ACHN (cell line): ENCODE measurements around the gene SLC26A2.

ENCODE experiments used
- DNase-seq: peaks from one replicate; pipeline ENCODE4 v3.0.0-alpha.2; 2015
- in situ Hi-C: cut with HindIII; loops from 2 replicates; pipeline ENCODE4 v1.10.0; 2017; ENCODE audit warnings: low sequenced_read_pairs, low pct_ligation_motif_present, low pct_unique_long_range_greater_than_20kb

SLC26A2 gene

DNA sequence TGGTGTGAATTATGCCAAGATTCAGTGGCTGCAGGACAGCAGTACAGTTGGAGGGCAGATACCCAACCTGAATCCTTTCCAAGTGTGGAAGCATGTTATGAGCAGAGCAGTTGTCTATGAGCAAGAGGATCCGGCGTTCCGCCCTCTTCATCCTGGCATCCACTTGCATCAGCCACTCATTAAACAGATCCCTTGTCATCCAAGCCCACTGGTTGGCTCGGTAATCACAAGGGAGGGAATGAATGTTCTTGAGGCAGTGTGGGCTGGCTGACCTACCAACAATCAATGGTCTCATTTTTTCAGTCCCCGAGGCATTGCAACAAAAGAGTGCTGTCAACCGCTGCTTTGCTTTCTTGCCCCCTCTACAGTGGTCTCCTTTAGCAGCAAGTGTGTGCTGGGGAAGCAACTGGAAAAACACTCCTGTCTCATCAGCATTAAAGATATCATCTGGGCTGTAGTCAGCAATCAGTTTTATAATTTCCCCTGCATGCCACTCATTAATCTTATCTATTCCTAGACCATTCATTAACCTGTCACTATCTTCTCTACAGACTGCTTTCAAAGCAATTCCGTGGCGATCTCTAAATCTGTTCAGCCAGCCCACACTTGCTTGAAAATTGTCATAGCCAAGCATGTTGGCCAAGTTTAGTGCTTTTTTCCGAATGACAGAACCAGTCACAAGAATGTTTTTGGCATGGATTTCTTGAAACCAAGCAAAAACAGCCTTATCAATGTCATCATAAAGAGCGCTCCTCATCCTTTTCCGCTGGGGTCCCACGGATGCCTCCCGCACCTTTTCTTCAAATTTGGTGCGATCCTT lies 35.0 kb downstream of the SLC26A2 start:
- no peak for DNase-seq
- in situ Hi-C loops = loop anchor here (25.0 kb wide), 1 partner anchor 158 kb away; no protein-coding TSS in a partner anchor

DNA sequence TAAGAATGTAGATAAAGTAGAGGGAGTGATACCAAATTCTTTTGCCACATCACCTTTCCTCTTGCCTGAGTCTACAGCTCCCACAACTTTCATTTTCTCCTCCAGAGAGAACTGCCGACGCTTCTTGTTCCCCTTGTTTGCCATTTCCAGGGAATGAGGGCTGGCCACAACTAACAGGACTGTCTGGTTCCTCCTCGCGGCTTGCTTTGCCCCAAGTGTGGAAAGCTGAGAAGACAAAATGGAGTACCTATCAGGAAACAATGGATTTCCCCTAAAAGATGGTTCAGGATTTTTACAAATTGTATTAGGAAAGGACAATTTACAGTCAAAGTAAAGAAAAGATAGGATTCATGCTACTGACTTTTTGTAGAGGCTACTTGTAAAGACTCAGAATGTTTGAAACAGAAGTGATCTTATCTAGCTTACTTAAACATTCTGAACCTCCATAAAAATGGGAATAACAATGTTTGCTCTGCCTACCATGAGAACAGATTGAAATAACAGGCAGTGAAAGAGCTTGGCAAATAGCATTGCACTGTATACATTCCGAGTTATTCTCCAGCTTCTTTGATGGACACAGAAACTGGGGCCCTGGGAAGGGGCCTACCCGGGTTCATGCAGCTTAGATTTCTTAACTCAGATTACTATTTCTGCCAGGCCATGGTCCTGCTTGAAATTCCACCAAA lies 35.8 kb downstream of the SLC26A2 start:
- DNase-seq = no peak
- in situ Hi-C loops = loop anchor here (25.0 kb wide), 1 partner anchor 159 kb away; no protein-coding TSS in a partner anchor

DNA sequence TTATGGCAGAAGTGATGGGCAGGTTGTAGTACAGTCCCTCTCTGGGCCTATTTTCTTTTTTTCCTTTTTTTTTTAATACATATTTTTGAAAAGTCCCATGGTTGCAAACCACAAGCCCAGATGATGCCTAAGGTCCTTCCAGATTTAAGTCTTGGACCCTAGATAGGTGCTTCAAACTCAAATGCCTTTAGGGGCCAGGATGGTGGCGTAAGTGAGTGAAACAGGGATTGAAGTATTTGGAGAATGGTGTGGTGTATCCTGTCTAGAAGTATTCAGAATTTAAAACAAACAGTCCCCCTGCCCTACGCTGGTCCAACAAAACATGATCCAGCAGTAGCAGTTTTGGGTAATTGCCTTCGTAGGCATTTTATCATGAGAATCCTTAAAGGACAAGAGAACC lies 37.7 kb downstream of the SLC26A2 start:
- DNase-seq = no peak
- in situ Hi-C loops = loop anchor here (25.0 kb wide), 1 partner anchor 161 kb away; no protein-coding TSS in a partner anchor

DNA sequence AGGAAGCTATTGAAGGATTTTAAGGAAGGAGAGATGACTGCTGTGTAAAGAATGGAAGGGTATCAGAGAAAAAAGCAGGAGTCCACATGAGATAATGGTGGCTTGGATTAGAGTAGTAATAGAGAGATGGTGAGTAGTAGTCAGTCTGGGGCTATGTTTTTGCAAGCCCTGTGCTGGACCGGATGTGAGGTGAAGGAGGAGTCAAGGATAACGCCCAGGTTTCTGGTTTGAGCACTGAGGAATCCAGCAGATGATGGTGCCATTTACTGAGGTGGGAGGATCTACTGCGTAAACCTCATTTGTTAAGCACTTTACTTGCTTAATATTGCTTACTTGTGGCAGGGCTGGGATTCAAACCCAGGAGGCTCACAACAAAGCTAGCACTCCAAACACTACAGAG lies 38.8 kb downstream of the SLC26A2 start:
- in situ Hi-C loops = loop anchor here (25.0 kb wide), 1 partner anchor 162 kb away; no protein-coding TSS in a partner anchor

DNA sequence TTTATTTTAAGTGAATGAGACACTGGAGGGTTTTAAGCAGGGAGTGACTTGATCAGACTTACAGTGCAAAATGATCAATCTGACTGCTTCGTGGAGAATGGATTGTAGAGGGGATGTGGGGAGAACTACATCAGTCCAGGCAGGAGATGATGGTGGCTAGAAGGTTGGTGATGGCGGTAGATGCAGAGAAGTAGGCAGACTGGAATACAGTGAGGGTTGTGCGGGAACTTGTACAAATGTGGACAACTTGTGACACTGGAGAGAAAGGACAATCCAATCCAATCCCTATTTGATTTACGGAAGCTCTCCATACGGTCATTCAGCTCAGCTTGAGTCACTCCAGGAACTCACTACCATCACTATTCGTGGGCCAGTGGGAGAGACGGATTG lies 39.3 kb downstream of the SLC26A2 start:
- no peak for DNase-seq
- in situ Hi-C loops = loop anchor here (25.0 kb wide), 1 partner anchor 163 kb away; no protein-coding TSS in a partner anchor

More for the DNA sequence above, 38.8 kb downstream of the SLC26A2 start:
- no peak for DNase-seq

DNA sequence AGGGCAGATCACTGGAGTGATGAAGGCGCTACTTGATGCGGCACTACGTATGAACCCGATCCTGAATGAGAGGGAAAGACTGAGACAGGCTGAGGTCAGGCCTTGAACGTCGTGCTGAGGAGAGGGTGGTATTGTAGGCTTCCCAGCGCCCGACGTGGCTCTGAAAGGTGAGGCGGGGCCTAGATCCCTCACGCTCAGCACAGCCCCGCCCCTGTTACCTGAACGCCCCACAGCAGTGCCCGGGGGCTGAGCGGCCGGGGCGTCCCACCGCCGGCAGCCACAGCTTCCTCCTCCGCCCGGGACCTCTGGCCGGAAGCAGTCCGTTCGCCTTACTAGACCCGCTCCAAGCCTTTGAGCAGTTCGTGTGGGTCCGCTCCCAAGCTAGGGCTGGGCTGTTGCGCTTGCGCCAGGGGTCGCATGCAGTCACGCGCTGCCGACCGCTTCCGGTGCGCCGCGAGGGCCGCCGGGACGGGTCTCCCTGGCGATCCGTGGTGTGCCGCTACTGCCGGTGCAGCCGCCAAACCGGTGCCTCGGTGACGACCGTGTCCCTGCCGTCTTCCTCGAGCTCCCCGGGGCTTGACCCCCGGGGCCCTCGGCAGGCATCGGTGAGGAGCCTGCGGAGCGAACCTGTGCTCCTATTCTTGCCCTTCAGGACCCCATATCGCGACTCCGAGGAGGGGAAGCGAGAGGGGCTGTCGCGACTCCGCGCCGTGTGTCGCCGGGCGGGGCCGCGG lies 39.9 kb downstream of the SLC26A2 start, which contains the start of the genes HMGXB3 and TIGD6:
HMGXB3 (plus strand) TSS at position 484 of the 734 bp plus-strand sequence. CDS start 4,114 bp downstream, outside the sequence.
TIGD6 (minus strand) TSS at position 399 of the 734 bp plus-strand sequence. CDS start 4,306 bp downstream, outside the sequence.
- DNase-seq = peak; percentile 90
- in situ Hi-C loops = no loop called here

DNA sequence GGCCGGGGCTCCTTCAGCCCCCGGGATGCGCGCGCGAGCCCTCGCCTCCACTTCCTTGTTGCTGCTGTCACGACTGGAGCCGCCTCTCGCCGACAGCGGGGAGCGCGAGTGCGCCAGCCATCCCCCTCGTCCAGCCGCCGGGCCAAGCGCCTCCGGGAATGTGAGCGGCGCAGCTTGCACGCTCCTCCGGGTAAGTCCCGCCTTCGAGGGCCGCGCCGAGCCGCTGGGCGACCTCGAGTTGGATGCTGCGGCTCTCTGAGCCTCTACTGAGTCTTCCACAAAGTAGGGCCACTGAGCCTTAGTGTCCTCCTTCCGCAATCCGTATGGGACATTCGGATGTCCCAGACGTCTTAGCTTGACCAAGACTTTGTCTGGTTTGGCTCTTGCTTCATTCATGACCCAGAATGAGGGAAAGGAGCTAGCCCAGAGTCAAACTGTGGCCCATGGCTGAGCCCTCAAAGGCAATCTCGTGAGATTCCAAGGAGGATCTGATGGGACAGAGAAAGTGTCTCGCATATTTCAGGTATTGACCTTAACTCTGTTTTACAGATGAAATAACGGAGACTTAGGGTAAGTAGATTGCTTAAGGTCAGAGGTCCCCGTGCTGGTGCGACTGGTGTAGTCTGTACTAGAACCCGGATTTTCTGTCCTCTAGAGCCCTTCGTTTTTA lies 40.6 kb downstream of the SLC26A2 start:
- in situ Hi-C loops = no loop called here

DNA sequence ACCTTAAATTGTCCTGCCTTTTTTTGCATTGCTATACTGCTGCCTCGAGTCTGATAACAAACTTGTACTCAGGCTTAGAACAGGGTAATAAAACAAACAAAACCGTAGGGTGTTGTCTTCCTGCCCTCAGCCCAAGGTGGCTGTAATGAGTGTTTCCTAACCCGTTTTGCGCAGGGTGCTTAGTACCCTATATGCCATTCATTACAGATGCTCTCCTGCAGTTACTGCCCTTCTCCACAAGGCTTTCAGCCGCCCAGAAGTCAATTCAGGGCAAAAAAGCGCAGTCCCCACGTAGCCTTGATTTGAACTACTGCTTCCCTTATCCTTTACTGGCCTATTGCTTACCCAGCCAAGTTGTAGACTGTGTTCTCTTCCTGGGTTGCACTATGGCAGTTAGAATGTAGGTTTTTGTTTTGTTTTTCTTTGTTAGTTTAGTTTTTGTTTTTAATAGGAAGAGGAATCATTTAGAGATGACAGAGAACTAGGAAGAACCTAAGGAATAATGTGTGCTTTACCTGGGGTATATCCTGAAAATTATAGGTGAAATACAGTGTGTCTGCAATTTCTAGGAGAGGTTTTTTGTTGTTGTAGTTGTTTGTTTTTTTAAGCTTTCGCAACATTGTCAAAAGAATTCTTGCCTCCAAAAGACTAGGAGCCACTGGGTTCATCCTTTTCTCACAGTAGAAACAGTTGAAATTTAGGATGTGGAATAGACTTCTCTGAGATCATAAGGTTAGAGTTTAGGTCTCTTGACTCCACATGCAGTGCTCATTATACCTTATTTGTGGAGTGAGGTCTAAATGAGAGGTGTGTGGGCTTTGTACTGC lies 41.3 kb downstream of the SLC26A2 start:
- in situ Hi-C loops = no loop called here
- DNase-seq = peak; percentile 69

More for the DNA sequence above, 40.6 kb downstream of the SLC26A2 start:
- DNase-seq = peak; percentile 46

DNA sequence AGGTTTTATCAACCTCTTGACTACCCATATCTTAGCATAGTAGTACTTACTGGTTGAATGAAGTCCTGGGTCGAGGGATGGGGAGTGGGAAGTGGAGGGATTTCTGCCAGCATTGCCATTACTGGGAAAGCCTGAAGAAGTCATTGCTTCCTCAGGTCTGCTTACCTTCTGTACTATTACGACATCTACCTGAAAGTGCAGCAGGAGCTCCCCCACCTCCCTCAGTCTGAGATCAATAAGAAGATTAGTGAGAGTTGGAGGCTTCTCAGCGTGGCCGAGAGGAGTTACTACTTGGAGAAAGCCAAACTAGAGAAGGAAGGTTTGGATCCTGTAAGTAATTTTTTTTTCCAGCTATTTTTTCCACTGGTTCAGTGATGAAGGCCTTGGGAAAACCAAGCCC lies 45.8 kb downstream of the SLC26A2 start:
- in situ Hi-C loops = no loop called here
- no peak for DNase-seq

DNA sequence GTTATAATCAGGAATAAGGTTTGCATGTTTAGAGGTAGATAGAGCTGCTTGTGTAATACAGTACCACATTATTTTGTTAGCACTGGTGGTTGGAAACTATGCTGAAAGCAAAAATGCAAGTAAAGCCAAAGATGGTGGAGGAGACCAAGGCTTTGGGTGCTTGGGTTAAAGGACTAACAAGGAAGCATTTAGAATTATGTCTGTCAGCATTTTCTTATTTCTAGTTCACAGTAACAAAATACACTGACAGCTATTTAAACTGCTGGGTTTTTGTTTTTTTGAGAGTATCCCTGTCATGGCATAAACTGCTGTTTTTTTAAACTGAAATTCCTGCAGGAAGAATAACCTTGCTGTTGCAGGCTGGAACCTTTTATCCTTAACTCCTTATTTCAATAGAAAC lies 46.5 kb downstream of the SLC26A2 start:
- in situ Hi-C loops = no loop called here
- no peak for DNase-seq

DNA sequence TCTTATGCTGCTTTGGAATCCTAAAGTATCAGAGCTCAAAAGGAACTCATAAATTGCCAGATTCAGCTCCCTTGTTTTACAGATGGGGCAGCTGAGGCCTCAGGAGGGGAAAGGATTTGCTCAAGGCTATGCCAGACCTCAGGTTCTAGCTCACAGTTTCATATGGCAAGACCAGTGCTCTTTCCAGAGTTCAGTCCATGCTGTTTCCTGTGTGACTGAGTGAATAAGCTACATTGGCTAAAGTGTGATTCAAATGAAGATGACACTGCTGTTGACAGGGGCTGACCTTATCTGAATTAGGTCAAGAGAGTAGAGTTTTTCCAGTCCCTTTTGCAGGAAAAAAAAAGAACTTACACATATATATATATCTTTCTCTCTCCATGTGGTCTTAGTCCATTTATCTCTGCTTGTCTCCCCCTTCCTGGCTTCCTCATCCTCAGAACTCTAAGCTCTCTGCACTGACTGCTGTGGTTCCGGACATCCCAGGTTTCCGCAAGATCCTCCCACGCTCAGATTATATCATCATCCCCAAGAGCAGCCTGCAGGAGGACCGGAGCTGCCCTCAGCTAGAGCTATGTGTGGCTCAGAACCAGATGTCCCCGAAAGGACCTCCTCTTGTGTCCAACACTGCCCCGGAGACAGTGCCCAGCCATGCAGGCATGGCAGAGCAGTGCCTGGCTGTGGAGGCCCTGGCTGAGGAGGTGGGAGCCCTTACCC lies 49.3 kb downstream of the SLC26A2 start:
- no peak for DNase-seq
- in situ Hi-C loops = no loop called here

DNA sequence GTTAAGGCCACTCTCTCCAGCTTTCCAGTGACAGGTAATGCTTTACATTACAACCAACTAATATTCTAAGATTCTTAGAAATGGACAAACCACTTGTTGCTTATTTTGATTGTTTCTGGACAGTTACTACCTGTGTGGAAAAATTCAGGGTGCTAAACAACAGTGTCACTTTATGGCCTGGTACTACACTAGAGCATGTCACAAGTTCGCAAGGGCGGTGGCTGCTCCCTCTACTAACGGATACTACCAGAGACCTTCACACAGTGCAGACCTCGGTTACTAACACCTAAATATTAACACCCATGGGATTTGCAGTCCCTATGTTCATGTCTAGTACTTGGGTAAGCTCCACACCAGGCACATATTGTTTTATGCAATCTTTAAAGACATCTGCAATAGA lies 53.4 kb downstream of the SLC26A2 start:
- DNase-seq = no peak
- in situ Hi-C loops = no loop called here

DNA sequence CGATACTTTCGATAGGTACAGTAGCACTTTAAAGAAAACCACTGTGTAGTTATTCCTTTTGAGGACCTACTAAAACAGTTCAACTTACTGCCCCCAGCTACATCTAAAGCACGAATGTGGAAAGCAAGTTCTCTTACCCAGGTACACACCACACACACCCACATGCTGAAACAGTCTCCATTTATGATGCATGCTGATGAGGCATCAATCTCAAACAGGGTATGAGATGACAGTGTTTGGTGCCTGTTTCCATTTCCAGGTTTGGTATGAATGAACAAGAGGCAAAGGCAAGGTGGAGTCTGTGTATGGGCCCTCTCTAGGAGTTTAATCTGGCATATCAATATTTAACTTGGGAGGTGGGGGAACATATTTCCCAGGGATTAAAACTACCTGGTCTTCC lies 53.9 kb downstream of the SLC26A2 start:
- in situ Hi-C loops = no loop called here
- no peak for DNase-seq

DNA sequence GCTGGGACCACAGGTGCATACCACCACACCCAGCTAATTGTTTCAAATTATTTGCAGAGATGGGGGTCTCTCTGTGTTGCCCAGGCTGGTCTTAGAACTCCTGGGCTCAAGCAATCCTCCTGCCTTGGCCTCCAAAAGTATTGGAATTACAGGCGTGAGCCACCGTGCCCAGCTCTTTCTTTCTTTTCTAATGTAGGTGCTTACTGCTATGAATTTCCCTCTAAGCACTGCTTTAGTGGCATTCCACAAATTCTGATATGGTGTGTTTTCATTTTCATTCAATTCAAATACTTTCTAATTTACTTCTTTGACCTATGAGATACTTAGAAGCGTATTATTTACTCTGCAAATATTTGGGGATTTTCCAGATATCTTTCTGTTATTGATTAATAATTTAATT lies 54.9 kb downstream of the SLC26A2 start:
- no peak for DNase-seq
- in situ Hi-C loops = no loop called here

DNA sequence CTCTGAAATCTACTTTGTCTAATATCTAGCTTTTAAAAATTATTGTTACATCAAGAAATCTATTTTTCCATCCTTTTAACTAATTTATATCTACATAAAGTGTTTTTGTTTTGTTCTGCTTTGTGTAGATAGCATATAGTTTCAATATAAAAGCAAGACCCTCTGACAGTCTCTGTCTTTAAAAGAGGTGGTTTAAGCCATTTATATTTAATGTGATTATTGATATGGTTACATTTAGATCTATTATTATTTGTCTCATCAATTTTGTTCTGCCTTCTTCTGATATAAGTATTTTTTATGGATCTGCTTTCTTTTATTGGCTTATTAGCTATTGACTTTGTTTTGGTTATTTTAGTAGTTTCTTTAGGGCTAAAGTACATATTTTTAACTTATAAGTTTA lies 56.0 kb downstream of the SLC26A2 start:
- DNase-seq = no peak
- in situ Hi-C loops = no loop called here

DNA sequence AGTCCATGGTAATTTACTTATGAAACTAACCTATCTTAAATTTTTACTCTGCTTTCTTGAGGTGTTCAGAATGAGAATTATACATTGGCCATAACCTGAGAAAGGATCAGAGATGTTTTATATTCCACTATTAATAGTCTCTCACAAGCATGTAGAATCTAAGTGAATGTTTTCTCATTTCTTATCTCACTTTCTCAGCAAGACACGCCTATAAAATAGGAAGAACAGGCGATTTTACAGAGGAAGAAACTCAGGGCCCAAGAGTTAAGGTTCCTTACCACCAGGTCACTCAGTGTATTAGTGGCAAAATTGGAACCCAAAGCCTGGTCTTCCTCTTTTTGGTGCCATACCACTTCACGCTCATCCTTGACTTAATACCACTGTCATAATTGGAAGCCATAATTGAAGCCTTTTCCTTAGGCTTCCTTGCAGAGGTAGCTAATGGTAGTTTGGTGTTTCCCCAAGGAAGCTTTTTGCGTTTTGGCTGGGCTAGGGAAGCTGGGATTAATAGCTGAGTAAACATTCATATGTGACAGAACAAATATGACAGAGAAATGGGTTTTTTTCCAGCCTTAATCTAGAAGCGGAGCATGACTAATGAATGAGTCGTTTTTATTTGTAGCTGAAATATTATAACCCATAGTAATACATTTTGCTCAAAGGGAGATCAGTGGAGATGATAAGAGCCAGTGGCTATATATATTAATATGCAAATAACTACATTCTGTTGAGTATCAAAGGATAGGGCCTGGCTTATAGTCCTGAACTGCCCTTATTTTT lies 56.9 kb downstream of the SLC26A2 start:
- in situ Hi-C loops = no loop called here
- DNase-seq = no peak
